HG03521 (cell line): Measurements from ENCODE around the gene CBR1.
"Not testable (repeated sequence)": the region's sequence is repeated elsewhere in the genome, so short reads cannot be mapped to it uniquely, and the experiment has no call there.

Source experiments
- ATAC-seq: cut with Tn5 transposase; IDR thresholded peaks from one replicate; pipeline ENCODE4 v1.9.1; 2021; ENCODE audit warnings: mild to moderate bottlenecking, moderate library complexity; ENCODE audit not compliant: unreplicated experiment

The CBR1 gene

GRCh38 chr21:36047139-36047538 lies 22.7 kb upstream of the CBR1 start:
- ATAC-seq: no peak

GRCh38 chr21:36048357-36048756 lies 21.5 kb upstream of the CBR1 start:
- ATAC-seq: no peak

- no peak for ATAC-seq
These were observed 16.7 kb upstream of the CBR1 start for GRCh38 chr21:36052860-36053714.

GRCh38 chr21:36053715-36054062 lies 16.1 kb upstream of the CBR1 start:
- no peak for ATAC-seq

GRCh38 chr21:36055551-36055950 lies 14.3 kb upstream of the CBR1 start:
- ATAC-seq: no peak

GRCh38 chr21:36059823-36060158 lies 10.0 kb upstream of the CBR1 start:
- peak; percentile 39 for ATAC-seq

- peak; percentile 87 for ATAC-seq
These were observed 9.5 kb upstream of the CBR1 start, which contains the start of gene SETD4 for GRCh38 chr21:36060159-36060921. Gene SETD4, minus strand, starts transcription at chr21:36060526. Its CDS starts 1,638 bp downstream, at chr21:36058888.

- no peak for ATAC-seq
These were observed 8.4 kb upstream of the CBR1 start for GRCh38 chr21:36061445-36061844.

GRCh38 chr21:36063375-36064084 lies 6.3 kb upstream of the CBR1 start:
- ATAC-seq: no peak

- no peak for ATAC-seq
These were observed 5.8 kb upstream of the CBR1 start for GRCh38 chr21:36064085-36064460.

- no peak for ATAC-seq
These were observed 4.3 kb upstream of the CBR1 start for GRCh38 chr21:36065497-36066036.

- ATAC-seq: no peak
These were observed 951 bp upstream of the CBR1 start for GRCh38 chr21:36068748-36069398.

- no peak for ATAC-seq
These were observed 1.2 kb downstream of the CBR1 start for GRCh38 chr21:36070999-36071398.

- ATAC-seq: no peak
These were observed 2.8 kb downstream of the CBR1 start for GRCh38 chr21:36072453-36073162.

GRCh38 chr21:36073181-36073580 lies 3.4 kb downstream of the CBR1 start:
- ATAC-seq: no peak

GRCh38 chr21:36073911-36074310 lies 4.1 kb downstream of the CBR1 start:
- ATAC-seq: not testable (repeated sequence)

- ATAC-seq: no peak
These were observed 5.3 kb downstream of the CBR1 start for GRCh38 chr21:36075171-36075570.

GRCh38 chr21:36075953-36076352 lies 6.1 kb downstream of the CBR1 start:
- no peak for ATAC-seq

- ATAC-seq: no peak
These were observed 7.2 kb downstream of the CBR1 start for GRCh38 chr21:36076878-36077655.
